Superior temporal gyrus (tissue), 1 donor: ENCODE data around the gene KPNA2.
"Not testable (repeated sequence)": the region's sequence is repeated elsewhere in the genome, so short reads cannot be mapped to it uniquely, and the experiment has no call there.

Source experiments
- DNase-seq: peaks from one replicate; pipeline ENCODE4 v3.0.0-alpha.2; 2016; ENCODE audit errors: extremely low spot score

Gene KPNA2

GRCh38 chr17:68035523-68036303, at the start of gene KPNA2:
TSS of gene KPNA2 (plus strand) at chr17:68035735. CDS start at chr17:68037133, 1,398 bp downstream.
- DNase-seq = peak; percentile 97

GRCh38 chr17:67990909-67991308, 44.6 kb upstream of the KPNA2 start:
- DNase-seq = no peak

GRCh38 chr17:67992548-67993152, 42.9 kb upstream of the KPNA2 start:
- DNase-seq = peak; percentile 62

GRCh38 chr17:67993153-67993997, 42.2 kb upstream of the KPNA2 start:
- peak; percentile 83 for DNase-seq

GRCh38 chr17:67993998-67994361, 41.6 kb upstream of the KPNA2 start:
- DNase-seq = no peak

- DNase-seq = peak; percentile 46
Measured at GRCh38 chr17:67994817-67995569, 40.5 kb upstream of the KPNA2 start.

- no peak for DNase-seq
Measured at GRCh38 chr17:67995570-67996263, 39.8 kb upstream of the KPNA2 start.

- not testable (repeated sequence) for DNase-seq
Measured at GRCh38 chr17:67996301-67997171, 39.0 kb upstream of the KPNA2 start, which contains the start of gene C17orf58. TSS of gene C17orf58 (minus strand) at chr17:67996469. CDS start at chr17:67996198, 271 bp downstream.

GRCh38 chr17:67998466-67998865, 37.1 kb upstream of the KPNA2 start:
- DNase-seq = no peak

GRCh38 chr17:67999291-67999911, 36.1 kb upstream of the KPNA2 start:
- no peak for DNase-seq

GRCh38 chr17:68004201-68004600, 31.3 kb upstream of the KPNA2 start:
- no peak for DNase-seq

GRCh38 chr17:68006797-68007196, 28.7 kb upstream of the KPNA2 start:
- no peak for DNase-seq

GRCh38 chr17:68011199-68011665, 24.3 kb upstream of the KPNA2 start:
- peak; percentile 29 for DNase-seq

- DNase-seq = no peak
Measured at GRCh38 chr17:68013385-68013784, 22.1 kb upstream of the KPNA2 start.

GRCh38 chr17:68015081-68015723, 20.3 kb upstream of the KPNA2 start:
- no peak for DNase-seq

GRCh38 chr17:68016838-68017237, 18.7 kb upstream of the KPNA2 start:
- DNase-seq = no peak

GRCh38 chr17:68018493-68018892, 17.0 kb upstream of the KPNA2 start:
- not testable (repeated sequence) for DNase-seq

- DNase-seq = no peak
Measured at GRCh38 chr17:68019336-68019674, 16.2 kb upstream of the KPNA2 start.
